Stimulated activated CD4-positive, alpha-beta T cell treated with anti-CD3 and anti-CD28 coated beads, Interleukin-15, amount 100 ng/mL, for 48 hours (primary cell): ENCODE data around the gene VPS13D.
"Not testable (repeated sequence)": the region's sequence is repeated elsewhere in the genome, so short reads cannot be mapped to it uniquely, and the experiment has no call there.

Source experiments
- DNase-seq, 2 donors: peaks; one replicate each; pipeline ENCODE4 v3.0.0-alpha.2; 2020; ENCODE audit warnings: low read depth in 2 of 2

The VPS13D gene

DNA sequence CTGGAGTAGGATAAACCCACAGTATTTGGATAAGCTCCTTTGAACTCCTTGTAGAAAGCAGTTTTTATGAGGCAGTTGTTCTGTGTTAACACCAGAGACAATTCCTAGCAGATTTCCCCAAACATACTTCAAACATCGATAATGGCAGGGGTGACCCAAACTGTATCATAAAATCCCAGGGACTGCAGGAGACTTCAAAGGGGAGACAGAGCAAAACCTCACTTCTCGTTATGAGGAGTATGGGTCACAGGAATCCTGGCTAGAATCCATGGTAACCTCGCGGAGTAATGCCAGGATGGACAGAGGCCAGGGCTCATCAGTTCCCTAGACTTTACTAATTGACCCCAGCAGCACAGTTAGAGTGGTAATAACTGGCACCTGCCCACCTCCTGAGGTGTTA is 240.2 kb downstream of the VPS13D start:
- DNase-seq = no peak

DNA sequence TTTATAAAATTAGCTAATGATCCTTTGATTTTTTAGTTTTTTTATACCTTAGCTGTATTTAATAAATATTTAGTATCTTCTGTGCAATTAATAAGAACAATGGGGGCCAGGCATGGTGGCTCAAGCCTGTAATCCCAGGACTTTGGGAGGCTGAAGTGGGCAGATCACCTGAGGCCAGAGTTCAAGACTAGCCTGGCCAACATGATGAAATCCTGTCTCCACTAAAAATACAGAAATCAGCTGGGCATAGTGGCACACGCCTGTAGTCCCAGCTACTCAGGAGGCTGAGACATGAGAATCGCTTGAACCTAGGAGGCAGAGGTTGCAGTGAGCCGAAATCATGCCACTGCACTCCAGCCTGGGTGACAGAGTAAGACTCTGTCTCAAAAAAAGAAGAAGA is 241.1 kb downstream of the VPS13D start:
- not testable (repeated sequence) for DNase-seq

DNA sequence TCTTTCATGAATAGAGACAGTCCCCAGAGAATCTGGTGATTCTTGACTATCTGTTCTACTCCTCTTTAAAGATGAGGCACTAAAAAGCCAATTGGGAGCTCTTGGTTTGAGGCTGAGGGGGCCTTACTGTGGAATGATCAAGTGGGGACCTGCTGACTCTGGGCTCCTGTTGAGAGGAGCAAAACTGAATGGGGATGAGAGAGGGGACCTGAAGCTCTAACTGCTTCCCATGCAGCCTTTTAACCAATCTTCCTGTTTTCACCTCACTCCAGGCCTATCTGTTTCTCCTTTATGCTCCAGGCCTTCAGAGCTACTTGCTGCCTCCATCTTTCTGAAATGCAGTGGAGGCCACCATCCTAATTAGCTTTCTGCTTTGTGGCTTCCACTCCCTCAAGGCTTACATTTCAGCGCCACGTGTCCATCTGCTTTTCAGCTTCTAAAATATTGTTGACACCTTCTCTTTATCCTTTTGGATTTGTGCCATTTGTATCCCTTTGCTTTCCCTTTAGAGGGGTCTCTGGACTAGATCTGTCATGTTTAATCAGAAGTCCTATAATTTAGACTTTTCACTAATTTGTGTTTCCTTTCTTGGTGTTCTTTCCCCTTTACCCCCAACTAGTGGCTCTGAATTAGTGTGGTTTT is 242.4 kb downstream of the VPS13D start:
- DNase-seq = no peak

DNA sequence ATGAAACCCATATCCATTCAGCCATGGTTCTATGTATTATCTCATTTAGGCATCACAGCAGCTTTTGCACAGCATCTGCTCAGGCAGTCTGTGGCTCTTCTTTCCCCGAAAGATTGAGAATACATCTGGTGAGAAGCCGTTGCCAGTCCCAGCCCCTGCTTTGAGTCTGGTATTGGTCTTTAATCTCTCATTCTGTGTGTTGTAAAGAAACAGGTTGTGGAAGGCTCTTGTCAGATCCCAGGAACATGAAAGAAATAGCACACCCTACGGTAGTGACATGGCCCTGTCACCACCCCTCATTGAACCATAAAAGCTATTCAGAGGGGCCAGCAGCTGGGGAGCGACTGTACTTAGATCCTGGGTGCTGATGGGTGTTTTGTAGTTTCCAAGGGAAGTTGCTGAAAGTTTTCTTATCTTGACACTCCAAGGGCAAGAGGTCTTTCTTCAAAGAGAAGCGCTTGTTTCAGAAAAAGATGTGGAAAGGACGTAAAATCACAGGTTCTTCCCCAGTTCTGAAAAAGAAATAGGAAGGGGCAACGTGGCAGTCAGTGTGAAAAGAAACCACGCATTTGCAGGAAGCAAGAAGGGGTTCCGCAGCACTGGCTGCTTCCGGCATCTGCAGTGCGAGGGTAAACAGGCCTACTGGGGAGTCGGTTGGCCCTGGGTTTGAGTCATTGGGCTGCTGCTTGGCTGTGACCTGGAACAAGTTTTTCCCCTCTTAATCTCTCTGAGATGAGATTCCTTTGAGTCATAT is 243.1 kb downstream of the VPS13D start:
- peak; percentile 74 to 79 for DNase-seq

DNA sequence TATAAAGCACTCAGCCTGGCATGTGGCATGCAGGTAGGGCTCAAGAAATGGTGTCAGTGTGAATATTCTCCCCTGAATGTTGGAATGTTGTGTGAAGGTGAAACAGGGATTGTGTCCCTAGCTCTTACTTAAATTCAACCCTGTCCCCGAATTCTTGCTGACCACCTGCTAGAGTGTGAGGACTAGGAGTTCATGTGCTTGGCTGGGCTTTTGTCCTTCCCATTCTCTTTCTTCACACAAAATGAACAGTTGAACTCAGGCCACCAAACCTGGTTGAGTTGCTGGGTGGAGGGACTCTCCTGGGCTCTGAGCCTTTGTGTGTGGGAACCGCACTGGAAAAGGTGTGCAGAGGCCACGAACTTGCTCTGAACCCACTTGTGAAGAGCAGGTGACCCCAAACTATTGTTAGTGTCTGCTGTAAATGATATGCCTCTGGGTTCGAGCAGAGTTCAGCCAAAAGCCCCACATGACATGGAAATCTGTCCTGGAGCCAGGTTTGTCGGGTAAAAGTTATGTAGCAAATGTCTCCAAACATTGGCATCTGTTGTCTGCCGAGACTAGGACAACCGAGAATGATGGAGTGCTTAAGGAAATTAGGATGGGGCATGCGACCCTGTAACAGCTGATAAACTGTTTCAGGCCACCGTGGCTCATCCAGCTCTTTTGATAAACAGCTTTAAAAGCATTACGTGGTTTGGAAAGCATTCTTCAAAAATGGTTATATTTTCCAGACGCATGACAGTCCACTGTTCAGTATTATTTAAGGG is 243.9 kb downstream of the VPS13D start:
- no peak for DNase-seq

DNA sequence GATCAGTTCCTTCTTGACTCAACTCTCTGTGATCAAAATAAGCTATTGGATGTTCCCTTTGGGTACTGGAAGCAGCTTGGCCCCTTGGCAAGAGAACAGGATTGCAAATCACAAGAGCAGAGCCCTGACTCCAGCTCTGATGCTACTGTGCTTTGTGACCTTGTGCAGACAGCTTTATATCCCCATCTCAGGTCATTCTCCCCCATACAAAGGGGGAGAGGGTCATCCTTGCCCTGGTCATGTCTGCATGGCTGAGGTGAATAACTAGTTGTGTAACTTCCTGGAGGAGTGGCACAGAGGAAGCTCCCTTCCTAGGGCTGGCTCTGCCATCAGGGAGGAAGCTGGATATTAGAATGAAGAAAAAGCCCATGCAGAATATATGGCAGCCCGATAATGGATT is 245.3 kb downstream of the VPS13D start:
- no peak for DNase-seq

DNA sequence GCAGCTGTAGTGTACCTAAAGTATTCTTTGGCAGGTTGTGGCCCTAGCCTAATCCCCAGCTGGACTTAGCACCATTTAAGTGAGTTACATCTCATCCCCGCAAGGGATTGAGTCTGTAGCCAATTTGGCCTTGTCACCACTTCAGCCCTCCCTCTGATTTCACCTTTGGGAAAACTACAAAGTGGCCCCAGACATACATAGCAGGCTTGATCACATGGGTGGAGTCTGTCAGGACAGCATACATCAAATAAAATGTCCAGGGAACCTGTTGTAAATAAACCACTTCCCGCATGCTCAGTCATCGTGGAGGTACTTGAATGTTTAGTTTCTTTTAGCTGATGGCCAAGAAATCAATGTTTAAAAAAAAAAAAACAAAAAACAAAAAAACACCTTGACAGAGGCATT is 245.7 kb downstream of the VPS13D start:
- no peak for DNase-seq

DNA sequence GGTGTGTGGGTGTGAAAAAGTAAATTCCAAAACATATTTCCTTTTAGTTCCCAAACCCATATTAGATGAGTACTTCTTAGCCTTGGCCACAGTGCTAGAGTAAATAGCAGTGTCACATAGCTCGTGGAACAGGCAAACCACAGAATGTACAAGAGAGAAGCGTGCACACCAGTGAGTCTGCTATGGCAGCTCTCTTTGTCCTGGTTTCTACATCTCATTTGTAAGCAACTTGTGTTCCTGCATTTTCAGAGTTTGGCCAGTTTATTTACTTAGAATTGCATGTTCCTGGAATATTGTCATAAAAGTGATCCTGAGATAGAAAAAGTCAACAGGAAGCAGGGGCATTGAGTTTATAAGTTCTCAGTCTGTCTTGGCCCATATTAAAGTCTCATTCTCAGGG is 246.1 kb downstream of the VPS13D start:
- no peak for DNase-seq

DNA sequence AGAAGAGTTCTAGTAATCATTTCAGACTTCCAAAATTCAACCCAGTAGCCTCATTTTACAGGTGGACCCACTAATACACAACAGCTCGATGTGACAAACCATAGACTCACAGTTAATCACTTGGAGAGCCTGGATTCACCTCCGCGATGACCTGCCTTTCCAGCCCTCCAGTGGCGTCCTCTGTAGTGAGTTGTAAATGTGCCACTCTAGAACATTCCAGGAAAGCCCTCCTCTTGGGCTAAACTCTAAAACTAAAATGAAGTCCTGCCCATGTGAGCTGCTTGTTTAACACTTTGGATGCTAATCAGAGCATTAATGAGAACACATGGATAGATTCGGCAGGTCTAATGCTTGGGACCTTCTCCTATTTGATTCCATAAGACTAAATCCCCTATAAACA is 247.5 kb downstream of the VPS13D start:
- no peak for DNase-seq

DNA sequence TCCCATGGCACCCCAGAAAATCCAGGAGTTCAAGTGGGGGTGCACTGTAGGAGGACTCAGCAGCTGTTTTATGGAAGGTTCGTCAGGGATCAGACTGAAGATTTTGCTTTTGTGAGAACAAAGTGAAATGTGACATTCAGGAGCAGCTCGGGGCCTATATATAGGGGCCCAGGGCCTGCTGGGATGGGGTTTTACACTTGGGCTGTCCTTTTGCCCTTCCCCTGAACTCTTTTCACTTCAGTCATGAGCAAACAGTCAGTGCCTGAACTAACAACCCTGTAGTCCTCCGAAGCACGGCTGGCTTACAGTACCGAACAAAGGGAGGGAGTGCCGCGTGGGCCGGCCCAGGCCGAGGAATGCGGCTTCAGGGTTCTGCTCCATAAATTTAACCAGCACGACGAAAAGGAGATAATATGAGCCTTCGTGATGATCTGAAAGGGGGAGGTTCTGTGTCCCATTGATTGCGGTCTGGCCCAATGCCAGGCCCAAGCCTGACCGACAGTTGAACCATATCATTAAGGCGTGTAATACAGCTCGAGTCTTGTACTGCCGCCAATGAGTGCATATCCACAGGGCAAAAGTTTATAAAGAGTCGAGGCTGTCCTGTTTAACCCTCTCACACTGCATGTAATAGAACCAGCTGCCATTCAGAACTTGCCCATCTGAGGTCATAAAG is 248.2 kb downstream of the VPS13D start:
- DNase-seq = no peak

DNA sequence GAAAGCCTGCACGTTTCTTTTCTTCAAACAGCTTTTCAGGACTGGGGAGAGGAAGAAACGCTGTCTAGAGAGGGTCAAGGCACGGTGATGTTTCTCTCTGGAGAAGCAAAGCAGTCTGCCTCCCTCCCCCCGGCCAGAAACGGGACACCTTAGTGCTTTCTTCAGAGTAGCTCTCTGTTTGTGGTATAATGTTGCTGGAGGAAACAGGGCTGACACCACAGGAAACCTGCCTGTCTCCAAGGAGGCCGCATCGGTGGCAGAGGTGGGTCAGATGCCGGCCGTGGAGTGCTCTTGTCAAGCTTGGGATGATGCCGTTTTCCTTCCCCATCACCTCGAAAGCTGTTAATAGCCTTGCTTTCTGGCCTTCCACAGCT is 248.8 kb downstream of the VPS13D start:
- no peak for DNase-seq

DNA sequence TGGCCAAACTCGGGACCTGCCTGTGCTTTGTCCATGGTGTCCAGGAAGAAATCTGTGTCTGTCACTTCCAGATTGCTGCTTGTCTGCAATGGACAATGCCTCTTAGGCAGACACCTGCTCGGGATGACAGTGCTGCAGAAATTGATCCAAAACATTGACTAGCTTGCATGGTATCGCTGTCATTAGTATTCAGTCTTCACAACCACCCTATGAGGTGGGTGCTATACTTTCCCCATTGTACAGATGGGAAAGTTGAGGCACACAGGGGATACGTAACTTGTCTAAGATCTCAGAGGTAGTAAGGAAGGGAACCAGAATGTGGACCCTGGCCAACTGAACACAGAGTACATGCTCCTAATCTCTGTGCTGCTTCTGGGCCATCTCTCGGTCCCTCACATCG is 249.5 kb downstream of the VPS13D start:
- DNase-seq = no peak

DNA sequence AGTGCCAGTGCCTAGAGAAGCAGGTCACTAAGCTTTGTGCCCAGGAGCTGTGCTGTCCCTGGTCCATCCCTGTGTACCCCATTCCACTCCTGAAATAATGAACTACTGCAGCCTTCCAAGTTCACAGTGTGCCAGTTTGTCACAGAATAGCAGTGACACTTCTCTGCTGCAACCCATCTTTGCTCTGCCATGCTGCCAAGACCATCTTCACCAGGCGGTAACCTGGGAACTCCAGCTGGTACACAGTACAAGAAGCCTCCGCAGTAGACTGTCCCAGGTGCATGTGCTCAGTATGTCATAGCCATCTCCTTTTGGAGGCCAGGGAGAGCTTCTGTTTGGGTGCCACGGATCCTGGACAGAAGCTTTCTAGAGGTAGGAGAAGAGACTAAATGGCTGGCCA is 250.2 kb downstream of the VPS13D start:
- DNase-seq = no peak

DNA sequence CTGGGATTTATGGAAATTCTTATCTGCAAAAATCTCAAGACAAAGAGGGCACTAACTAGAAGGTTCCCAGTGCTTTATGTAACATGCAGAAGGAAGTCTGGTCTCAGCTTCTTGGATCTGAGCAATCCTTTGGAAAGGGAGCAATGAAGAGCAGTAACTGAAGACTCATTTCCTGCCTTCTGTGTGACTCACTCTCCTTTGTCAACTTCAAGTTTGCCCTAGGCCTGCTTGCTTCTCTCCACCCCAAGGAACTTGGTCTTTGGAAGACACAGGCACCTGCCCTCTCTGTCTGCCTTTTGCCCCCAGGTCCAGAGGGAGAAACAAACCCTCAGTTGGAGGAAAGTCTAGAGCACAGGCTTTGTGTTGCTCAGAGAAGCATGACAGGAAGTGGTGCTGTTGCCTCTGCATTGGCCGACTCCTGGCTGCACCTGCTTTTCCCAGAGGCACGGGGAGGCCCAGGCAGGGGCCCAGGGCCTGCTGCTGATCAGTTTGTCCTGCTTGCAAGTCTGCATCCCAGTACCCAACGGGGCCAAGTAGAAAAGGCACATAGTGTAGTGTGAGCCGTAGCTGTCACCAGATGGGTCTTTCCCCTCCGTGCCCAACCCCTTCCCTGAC is 251.0 kb downstream of the VPS13D start:
- no peak for DNase-seq

DNA sequence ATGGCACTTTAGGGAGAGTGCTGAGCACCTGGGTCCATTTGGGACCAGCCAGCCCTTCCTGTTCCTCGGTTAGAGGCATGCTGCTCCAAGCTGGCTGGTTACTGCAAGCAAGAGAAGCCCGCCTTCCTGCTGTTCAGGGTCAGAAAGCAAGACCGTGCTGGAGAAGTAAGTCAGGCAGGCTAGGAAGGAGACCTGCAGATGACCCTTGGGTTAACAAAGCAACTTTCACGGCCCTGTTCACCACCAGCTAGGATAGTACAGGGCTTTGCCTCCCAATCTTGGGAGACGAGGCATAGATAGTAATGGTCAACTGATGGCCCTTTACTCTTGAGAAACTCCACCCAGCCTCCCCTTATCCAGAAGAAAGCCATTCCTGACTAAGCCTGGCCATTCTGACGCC is 252.1 kb downstream of the VPS13D start:
- DNase-seq = no peak

DNA sequence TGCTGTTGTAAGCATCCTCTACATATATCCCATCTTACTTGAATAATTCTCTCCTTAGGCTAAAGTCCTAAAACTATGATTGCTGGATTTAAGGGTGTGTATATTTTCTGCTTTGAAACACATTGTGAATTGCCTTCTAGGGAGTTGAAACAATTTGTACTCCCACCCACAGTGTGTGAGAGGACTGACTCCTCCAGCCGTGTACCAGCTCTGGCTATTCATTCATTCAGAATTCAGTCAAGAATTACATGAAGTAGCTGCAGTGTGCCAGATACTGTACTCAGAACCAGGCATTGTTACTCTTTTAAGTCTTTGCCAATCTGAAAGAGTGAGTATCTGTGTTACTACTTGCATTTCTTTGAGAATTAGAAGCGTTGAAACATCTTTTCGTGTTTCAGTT is 253.2 kb downstream of the VPS13D start:
- DNase-seq = no peak

DNA sequence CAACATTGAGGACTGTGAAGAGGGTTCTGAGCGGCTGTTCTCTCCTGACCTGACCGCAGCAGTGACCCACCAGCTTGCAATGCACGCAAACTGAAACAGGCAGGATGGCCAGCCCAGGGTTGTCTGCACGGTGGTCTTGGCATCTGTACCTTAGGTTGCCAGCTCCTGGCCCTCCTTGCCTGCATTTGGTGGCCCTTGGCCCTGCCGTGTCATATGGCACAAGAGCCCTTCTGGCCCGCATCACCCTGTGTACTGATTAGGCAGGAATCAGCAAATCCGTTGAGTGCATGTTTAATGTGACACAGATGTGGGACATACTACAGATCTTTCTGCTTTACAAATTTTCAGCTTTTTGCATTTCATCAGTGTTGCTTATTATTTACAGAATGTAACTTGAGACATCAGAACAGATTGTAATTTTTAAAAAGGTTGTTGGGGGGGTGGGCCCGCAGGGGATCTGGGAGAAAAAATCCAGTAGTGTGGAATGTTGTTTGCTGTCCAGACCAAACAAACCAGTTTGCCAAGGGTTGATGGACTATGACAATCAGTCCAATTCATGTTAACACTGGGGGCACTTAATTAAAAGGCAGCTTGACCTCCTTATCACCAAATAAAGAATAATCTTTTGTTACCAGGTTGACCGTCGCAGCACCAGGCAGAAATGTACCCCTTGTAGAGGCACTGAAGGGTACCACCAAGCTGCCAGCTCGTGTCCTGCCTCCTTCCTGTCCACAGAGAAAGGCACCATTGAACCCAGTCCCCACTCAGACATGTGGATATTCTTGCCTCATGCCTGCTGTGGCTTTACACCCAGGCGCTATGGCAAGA is 255.6 kb downstream of the VPS13D start:
- DNase-seq = no peak

DNA sequence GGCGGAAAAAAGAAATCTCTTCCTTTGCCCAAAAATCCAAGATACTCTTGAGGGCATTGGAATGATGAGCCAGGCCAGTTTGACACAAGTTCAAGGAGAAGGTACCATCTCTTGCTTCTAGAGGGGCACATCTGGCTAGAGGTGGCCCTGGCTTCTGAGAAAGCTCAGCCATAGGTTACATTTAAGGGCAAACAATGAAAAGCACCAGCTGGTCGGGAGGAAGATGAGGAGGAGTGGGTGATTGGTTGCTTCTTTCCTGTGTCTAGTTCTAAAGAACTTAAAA is 256.2 kb downstream of the VPS13D start:
- DNase-seq = no peak

DNA sequence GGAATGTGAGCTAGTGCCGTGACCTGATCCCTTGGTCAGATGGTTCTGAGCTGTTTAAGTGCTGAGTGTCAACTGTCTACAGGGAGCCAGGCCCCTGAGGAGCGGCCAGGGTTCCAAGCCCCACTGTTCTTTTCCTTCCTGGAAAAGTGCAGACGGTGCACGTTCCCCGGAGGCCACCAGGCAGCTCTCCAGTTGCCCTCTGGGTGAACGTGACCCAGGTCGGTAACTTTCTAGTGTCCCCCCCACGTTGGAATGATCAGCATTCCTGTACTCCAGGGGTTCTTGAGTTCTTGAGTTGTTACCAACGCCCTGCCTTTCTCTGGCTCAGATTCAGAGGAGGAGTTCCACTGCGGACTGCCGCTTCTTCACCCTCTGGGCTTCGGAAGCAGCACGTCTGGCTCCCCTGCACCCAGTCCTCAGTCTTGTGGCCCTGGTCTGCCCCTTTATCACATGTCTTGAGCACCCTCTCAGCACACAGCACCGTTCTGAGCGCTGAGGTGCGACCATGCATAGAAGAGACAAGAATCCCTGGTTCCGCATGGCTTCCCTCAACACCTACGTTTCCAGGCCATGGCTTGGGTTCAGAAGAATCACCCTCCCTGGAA is 256.7 kb downstream of the VPS13D start:
- DNase-seq = no peak

DNA sequence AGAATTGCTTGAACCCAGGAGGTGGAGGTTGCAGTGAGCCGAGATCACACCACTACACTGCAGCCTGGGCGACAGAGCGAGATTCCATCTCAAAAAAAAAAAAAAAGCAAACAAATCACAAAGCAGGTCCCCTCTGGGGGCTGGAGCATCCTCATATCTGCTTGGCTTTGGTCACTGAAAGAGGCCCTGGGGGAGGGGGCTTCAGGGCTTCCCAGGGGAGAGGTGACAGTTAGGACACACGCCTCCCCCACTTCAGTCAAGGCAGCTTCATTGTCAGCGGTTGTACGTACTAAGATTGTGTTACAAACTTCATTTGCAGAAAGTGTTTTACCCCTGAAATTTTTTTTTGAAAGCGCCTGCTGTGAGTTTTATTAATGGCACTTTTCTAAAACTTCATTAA is 257.7 kb downstream of the VPS13D start:
- no peak for DNase-seq
